ENCODE measurements around the gene MAGED4B.
"Not testable (repeated sequence)": the region's sequence is repeated elsewhere in the genome, so short reads cannot be mapped to it uniquely, and the experiment has no call there.

MAGED4B gene, protein sequence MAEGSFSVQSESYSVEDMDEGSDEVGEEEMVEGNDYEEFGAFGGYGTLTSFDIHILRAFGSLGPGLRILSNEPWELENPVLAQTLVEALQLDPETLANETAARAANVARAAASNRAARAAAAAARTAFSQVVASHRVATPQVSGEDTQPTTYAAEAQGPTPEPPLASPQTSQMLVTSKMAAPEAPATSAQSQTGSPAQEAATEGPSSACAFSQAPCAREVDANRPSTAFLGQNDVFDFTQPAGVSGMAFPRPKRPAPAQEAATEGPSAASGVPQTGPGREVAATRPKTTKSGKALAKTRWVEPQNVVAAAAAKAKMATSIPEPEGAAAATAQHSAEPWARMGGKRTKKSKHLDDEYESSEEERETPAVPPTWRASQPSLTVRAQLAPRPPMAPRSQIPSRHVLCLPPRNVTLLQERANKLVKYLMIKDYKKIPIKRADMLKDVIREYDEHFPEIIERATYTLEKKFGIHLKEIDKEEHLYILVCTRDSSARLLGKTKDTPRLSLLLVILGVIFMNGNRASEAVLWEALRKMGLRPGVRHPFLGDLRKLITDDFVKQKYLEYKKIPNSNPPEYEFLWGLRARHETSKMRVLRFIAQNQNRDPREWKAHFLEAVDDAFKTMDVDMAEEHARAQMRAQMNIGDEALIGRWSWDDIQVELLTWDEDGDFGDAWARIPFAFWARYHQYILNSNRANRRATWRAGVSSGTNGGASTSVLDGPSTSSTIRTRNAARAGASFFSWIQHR

GRCh38 chrX:52068666-52069640, at the start of gene MAGED4B:
Gene MAGED4B, minus strand, starts transcription at chrX:52069183. Its CDS starts 1,011 bp downstream, at chrX:52068172.
- DNase-seq, result not testable (repeated sequence)

DNA sequence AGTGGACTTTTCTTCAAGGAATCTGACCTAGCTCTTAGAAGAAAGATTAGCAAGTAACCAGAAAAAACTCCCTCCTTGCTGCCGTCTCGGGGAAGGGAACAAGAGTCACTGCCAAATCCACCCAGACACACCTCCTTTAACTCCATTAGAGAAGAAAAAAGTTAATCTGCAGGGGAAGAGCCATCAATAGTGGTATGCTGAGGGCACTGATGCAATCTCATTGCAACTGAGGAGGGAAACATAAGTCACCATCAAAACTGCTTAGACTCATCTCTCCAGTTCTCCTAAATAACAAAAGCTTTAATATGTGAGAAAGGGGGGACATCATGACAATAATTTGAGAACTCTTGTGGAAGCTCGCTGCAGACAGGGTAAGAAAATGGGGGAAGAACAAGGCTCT, 49.3 kb upstream of the MAGED4B start:
- DNase-seq, result no peak

GRCh38 chrX:52082578-52082977, 13.6 kb upstream of the MAGED4B start:
- no peak for DNase-seq

DNA sequence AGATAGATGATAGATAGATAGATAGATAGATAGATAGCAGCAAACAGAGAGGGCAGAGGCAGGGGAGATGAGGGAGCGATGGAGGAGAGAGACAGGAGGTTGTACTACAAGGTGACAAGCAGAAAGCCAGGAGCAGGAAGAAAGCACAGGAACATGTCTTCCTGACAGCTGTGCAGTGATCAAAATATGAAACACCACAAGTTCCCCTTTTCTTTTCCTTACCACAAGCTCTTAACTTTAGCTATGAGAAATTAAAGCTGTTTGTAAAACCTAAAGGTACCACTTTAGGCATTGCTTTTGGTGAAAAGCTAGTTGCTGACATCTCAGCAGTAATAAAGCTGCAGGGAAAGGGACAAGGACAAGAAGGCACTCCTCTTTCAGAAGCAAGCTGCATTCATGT, 9.1 kb upstream of the MAGED4B start:
- no peak for DNase-seq

DNA sequence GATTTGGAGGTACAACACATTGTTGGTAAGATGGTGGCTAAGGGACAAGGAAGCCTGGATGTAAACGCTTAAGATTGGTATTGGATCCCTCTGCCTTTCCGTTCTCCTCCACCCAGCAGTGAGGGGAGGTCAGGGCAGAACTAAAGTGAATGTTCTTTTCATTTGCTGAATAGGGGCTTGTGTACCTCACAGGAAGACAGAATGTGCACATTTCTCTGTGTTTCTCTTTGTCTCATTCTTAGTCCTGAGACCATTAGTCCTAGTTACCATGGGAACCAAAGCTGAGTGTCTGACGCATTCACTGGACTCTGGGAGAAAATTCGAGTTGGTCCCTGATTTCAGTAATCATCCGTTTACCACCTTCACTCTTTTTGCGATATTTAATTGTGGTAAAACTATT, 26.7 kb downstream of the MAGED4B start:
- not testable (repeated sequence) for DNase-seq

DNA sequence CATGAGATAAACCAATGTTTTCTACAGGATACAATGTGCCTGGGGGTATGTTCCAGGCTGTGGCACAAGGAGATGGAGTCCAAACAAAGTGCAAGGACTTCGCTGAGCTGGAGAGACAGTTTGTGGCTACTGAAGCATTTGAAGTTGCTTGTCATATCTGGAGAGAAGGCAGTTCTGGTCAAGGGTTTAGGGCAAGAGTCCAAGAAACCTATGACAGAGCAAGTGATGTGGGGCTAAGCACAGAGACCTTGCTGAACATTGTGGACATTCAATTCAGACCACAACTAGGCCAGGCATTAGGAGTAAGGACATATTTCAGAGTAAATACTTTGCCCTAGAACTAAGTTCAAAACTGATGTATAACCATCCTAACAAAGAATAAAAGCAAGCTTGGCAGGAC, 34.8 kb downstream of the MAGED4B start:
- no peak for DNase-seq

DNA sequence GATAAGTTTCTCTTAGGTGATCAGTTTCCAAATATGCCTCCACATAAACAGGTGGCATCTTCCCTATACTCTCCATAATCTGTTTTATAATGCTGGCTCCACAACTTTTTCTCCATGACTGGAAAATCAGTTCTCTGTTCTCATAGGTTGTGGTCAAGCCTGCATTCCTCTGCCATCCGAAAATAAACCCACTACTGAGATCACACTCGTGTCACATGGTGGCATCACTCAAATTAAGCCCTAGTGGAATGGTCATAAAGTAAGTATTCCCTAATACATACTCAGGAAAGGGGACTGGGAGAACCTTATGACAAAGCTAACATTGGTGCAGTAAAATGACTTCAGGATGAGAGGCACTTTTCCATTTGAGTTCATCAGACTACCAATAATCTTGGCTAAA, 37.6 kb downstream of the MAGED4B start:
- no peak for DNase-seq

DNA sequence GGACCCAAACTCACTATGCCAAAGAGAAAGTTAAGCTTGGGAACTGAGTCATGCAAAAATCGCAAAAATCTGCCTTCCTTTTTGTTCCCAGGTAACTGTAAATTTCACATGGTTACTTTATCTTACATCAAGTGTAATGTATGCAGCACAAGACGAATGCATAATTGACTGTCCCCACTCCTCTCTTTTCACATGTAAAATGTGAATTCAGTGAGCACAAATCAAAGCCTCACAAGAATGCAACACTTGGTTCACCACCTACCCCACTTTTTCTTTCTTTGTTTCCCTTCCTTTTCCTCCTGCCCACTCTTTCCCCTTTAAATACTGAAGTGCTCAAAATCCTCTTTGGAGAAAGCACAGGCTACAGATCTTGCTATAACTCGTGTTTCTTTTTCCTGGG, 53.2 kb downstream of the MAGED4B start:
- DNase-seq, result no peak

Data from stimulated activated CD4-positive, alpha-beta T cell treated with anti-CD3 and anti-CD28 coated beads, Interleukin-1b, Interleukin-23, amount 100 ng/mL, for 48 hours (primary cell).